Psoas muscle (tissue), 8 donors: ENCODE data around the gene TMEM179. TPM values are rescaled to one million over a fixed set of nuclear protein-coding genes. Genes with fewer than 3 reads are reported as not detected.

Experiments
- ATAC-seq, 4 donors: fragments of 200-7000 bp; cut with Tn5 transposase; one replicate each; pipeline ENCODE4 v1.9.1; 2020; ENCODE audit warnings: moderate library complexity in 3 of 4, mild to moderate bottlenecking in 2 of 4
- DNase-seq, 2 donors: peaks; one replicate each; pipeline ENCODE4 v3.0.0-alpha.2; 2020
- H3K27ac ChIP-seq: fragments of 200-600 bp; one replicate; pipeline ENCODE4 v1.8.0; 2022
- H3K27me3 ChIP-seq, 3 donors: fragments of 200-600 bp in 1 of 3; one replicate each; pipeline versions ENCODE4 v1.6.1 to v1.8.0; 2013 to 2022; ENCODE audit warnings: low read length in 2 of 3, mild to moderate bottlenecking in 2 of 3, moderate library complexity in 1 of 3; ENCODE audit not compliant: insufficient read depth in 3 of 3
- H3K36me3 ChIP-seq, 2 donors: fragments of 200-600 bp in 1 of 2; one replicate each; pipeline versions ENCODE4 v1.6.1 to v1.8.0; 2013 to 2022; ENCODE audit warnings: low read depth in 1 of 2, mild to moderate bottlenecking in 1 of 2, moderate library complexity in 1 of 2; ENCODE audit not compliant: insufficient read depth in 1 of 2
- H3K4me1 ChIP-seq: fragments of 200-600 bp; one replicate; pipeline ENCODE4 v1.8.0; 2022
- H3K4me3 ChIP-seq: fragments of 200-600 bp; one replicate; pipeline ENCODE4 v1.8.0; 2022; ENCODE audit warnings: mild to moderate bottlenecking
- H3K9me3 ChIP-seq: fragments of 200-600 bp; one replicate; pipeline ENCODE4 v1.8.0; 2022
- WGBS, 3 donors: extraction: QIAGEN DNeasy Blood & Tissue Kit; methylation state at CpG; one replicate each; pipeline versions ENCODE4 v1.1.6 to v1.1.7; 2013; 5-methylcytosine and 5-hydroxymethylcytosine counted together
- intact Hi-C, 2 donors: fragments of 100-400 bp; cut with DNase I; formaldehyde crosslinking; loops; one replicate each; pipeline versions ENCODE4 v1.11.0 to v1.14.2; 2022
- polyA plus RNA-seq, 3 donors: library from polyadenylated mRNA; stranded (reverse); fragments of 200-250 nt; gene quantifications; one replicate each; pipeline ENCODE4 v1.2.3, GENCODE V29; 2013
- total RNA-seq, 4 donors: library from RNA; stranded (reverse); fragmentation: NEBNext Ultra II Directional in 2 of 4; extraction: Animal tissue kit (Norgen Biotek cat#: 25700) in 2 of 4; gene quantifications; one replicate each; pipeline versions ENCODE4 v1.2.1 to v1.2.4, GENCODE V29; 2021 to 2023
- TF ChIP-seq, protein P1 (sequence below): fragments of 200-600 bp; IDR thresholded peaks from one replicate; pipeline ENCODE4 v1.8.0; 2022; ENCODE audit warnings: antibody characterized with exemption
- donor health status: healthy with polysubstance abuse.
- donor health status: DM: no; HTN: no; CAD: no; lungs with moderate emphysema.
- donor health status: Bipolar disorder and iron deficiency.
- donor health status: healthy.
- donor health status: DM: yes; HTN: yes; CAD: no.
- donor health status: DM: no; HTN: no; CAD: no.
- donor health status: DM: no; HTN: no; CAD: no.
- donor health status: DM: yes; HTN: yes; CAD: no.

The TMEM179 gene
- total and polyA plus RNA-seq, 7 donors, result 0.01 TPM; not detected in 6

DNA sequence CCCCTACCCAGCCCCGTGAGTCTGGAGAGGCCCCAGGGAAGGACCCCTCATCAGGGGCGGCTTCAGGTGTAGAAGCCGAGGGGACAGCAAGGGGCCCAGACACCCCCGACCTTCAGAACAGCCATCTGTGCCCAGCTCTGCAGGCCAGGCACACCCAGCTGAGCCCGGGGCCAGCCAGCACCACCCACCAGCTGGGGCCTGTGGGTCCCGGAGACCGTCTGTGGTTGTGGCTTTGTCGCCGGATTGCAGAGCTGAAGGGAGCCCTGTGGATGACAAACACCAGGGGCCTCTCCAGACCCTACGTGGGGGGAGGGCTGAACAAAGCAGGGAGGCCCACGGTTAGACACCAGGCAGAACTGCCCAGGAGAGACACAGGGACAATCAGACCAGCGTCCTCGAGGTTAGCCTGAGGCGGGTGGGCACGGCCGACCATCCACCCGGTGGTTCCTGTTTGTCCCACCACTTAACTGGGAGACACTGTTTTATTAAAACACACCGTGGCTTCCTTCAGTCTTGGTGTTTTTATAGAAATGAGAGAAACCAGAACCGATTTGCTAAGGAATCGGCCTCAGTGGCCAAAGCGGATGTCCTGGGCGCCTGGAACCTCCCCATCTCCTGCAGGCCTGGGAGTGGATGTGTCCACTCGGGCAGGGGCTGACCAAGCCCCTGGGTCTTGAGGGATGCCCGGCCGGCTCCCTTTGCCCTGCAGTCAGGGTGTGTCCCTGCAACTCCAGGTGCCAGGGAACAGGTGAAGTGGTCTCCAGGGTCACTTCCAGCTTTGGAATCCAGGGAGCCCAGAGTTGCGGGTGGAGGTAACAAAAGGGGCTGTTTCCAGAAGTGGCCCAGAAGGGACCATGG is 15.0 kb downstream of the TMEM179 start:
- no peaks in the 10 kb centered on the region for H3K36me3 ChIP-seq
- no peak overlapping the region for H3K27ac ChIP-seq
- H3K4me1 ChIP-seq, result no peaks in the 10 kb centered on the region
- DNase-seq, result no peak
- WGBS, 3 donors, result 86 to 90% (median 87%) methylated on average over 26 of the region's 26 CpGs
- intact Hi-C loops, result no loop called here
- ATAC-seq, result no peak
- TF ChIP-seq, protein P1, sequence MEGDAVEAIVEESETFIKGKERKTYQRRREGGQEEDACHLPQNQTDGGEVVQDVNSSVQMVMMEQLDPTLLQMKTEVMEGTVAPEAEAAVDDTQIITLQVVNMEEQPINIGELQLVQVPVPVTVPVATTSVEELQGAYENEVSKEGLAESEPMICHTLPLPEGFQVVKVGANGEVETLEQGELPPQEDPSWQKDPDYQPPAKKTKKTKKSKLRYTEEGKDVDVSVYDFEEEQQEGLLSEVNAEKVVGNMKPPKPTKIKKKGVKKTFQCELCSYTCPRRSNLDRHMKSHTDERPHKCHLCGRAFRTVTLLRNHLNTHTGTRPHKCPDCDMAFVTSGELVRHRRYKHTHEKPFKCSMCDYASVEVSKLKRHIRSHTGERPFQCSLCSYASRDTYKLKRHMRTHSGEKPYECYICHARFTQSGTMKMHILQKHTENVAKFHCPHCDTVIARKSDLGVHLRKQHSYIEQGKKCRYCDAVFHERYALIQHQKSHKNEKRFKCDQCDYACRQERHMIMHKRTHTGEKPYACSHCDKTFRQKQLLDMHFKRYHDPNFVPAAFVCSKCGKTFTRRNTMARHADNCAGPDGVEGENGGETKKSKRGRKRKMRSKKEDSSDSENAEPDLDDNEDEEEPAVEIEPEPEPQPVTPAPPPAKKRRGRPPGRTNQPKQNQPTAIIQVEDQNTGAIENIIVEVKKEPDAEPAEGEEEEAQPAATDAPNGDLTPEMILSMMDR, result no peak
- peaks cover 0 to 2% (median 0%) of the 10 kb centered on the region in 3 donors for H3K27me3 ChIP-seq
- no peaks in the 10 kb centered on the region for H3K9me3 ChIP-seq
- no peak overlapping the region for H3K4me3 ChIP-seq

- intact Hi-C loops, result no loop called here
- no peaks in the 10 kb centered on the region for H3K9me3 ChIP-seq
- TF ChIP-seq, protein P1, result no peak
- H3K27ac ChIP-seq, result no peak overlapping the region
- peaks cover 0 to under 1% (median 0%) of the 10 kb centered on the region in 3 donors for H3K27me3 ChIP-seq
- no peaks in the 10 kb centered on the region for H3K4me1 ChIP-seq
- no peak for DNase-seq
- H3K36me3 ChIP-seq, result no peaks in the 10 kb centered on the region
- peak in 1 of 4 donors; percentile 21 for ATAC-seq
- no peak overlapping the region for H3K4me3 ChIP-seq
- WGBS, 3 donors, result 57 to 80% (median 58%) methylated on average over 31 to 38 of the region's 38 CpGs
Observed at GRCh38 chr14:104588066-104588857, 16.3 kb downstream of the TMEM179 start.

GRCh38 chr14:104587641-104588040 is 16.9 kb downstream of the TMEM179 start:
- H3K27me3 ChIP-seq, result no peaks in the 10 kb centered on the region
- intact Hi-C loops, result no loop called here
- TF ChIP-seq, protein P1, result no peak
- H3K27ac ChIP-seq, result no peak overlapping the region
- ATAC-seq (peak in 1 of 4 donors; percentile 28), DNase-seq (no peak)
- H3K4me1 ChIP-seq, result peaks cover 3% of the 10 kb centered on the region
- no peaks in the 10 kb centered on the region for H3K9me3 ChIP-seq
- no peak overlapping the region for H3K4me3 ChIP-seq
- WGBS, 3 donors, result 41 to 52% (median 45%) methylated on average over 16 to 19 of the region's 19 CpGs
- H3K36me3 ChIP-seq, result no peaks in the 10 kb centered on the region

GRCh38 chr14:104586832-104587620 is 17.5 kb downstream of the TMEM179 start:
- 45 to 51% (median 51%) methylated on average over 15 to 19 of the region's 19 CpGs for WGBS, 3 donors
- no peaks in the 10 kb centered on the region for H3K9me3 ChIP-seq
- H3K27me3 ChIP-seq, result no peaks in the 10 kb centered on the region
- TF ChIP-seq, protein P1, result no peak
- H3K4me1 ChIP-seq, result peaks cover 9% of the 10 kb centered on the region
- intact Hi-C loops, result no loop called here
- H3K27ac ChIP-seq, result no peak overlapping the region
- no peak overlapping the region for H3K4me3 ChIP-seq
- H3K36me3 ChIP-seq, result no peaks in the 10 kb centered on the region
- peak; percentile 68 to 79 (median 75) for ATAC-seq
- DNase-seq, result peak; percentile 49 to 84
